Upper lobe of left lung (tissue), 6 donors: ENCODE data around the gene PTPRJ. TPM values are rescaled to one million over a fixed set of nuclear protein-coding genes. Genes with fewer than 3 reads are reported as not detected.

Experiments
- ATAC-seq, 2 donors: fragments of 200-7000 bp; cut with Tn5 transposase; one replicate each; pipeline ENCODE4 v1.9.1; 2022; ENCODE audit warnings: mild to moderate bottlenecking in 2 of 2, moderate library complexity in 2 of 2; ENCODE audit not compliant: low FRiP score in 2 of 2
- DNase-seq, 2 donors: peaks; one replicate each; pipeline ENCODE4 v3.0.0-alpha.2; 2019 to 2020
- H3K27ac ChIP-seq, 4 donors: fragments of 200-600 bp; sonication (generic); one replicate each; pipeline ENCODE4 v1.5.1; 2016 to 2019
- H3K27me3 ChIP-seq, 4 donors: fragments of 200-600 bp; sonication (generic); one replicate each; pipeline ENCODE4 v1.5.1; 2017 to 2019
- H3K36me3 ChIP-seq, 4 donors: fragments of 200-600 bp; sonication (generic); one replicate each; pipeline ENCODE4 v1.5.1; 2016 to 2019
- H3K4me1 ChIP-seq, 4 donors: fragments of 200-600 bp; sonication (generic); one replicate each; pipeline ENCODE4 v1.5.1; 2018 to 2019
- H3K4me3 ChIP-seq, 4 donors: fragments of 200-600 bp; sonication (generic); one replicate each; pipeline ENCODE4 v1.5.1; 2017 to 2019; ENCODE audit warnings: mild to moderate bottlenecking in 2 of 4, moderate library complexity in 1 of 4
- H3K9me3 ChIP-seq, 4 donors: fragments of 200-600 bp; sonication (generic); one replicate each; pipeline ENCODE4 v1.5.1; 2018 to 2019
- EP300 ChIP-seq, 4 donors: sonication (generic); formaldehyde crosslinking; IDR thresholded peaks; one replicate each; pipeline ENCODE4 v1.5.1; 2017; ENCODE audit warnings: antibody characterized with exemption in 4 of 4, control low read depth in 2 of 4
- POLR2A ChIP-seq, 4 donors: fragments of 450-650 bp; IDR thresholded peaks; one replicate each; pipeline ENCODE4 v1.5.1; 2016 to 2017; ENCODE audit warnings: antibody characterized with exemption in 4 of 4, mild to moderate bottlenecking in 2 of 4
- POLR2AphosphoS5 ChIP-seq, 2 donors: sonication (generic); formaldehyde crosslinking; IDR thresholded peaks; one replicate each; pipeline ENCODE4 v1.5.1; 2017; ENCODE audit warnings: antibody characterized with exemption in 2 of 2
- WGBS, 2 donors: methylation state at CpG; one replicate each; pipeline ENCODE4 v1.1.5; 2017 to 2018; 5-methylcytosine and 5-hydroxymethylcytosine counted together
- total RNA-seq, 6 donors: library from RNA; depleted of rRNA in 4 of 6; stranded (reverse); fragments of >200 nt in 4 of 6; gene quantifications; one replicate each; pipeline versions ENCODE4 v1.1.0 to v1.2.1, GENCODE V29; 2016 to 2021
- TF ChIP-seq, protein P1 (sequence below), 6 experiments: fragments of 450-650 bp in 4 of 6; fragments of 200-600 bp in 2 of 6; sonication (generic) in 2 of 6; IDR thresholded peaks; one replicate each; pipeline ENCODE4 v1.5.1; 2016 to 2019; ENCODE audit warnings: antibody characterized with exemption in 6 of 6
- donor health status: DM: no; HTN: no; CAD: no; lungs with moderate emphysema.
- donor health status: DM: no; HTN: yes; CAD: no; lungs with severe emphysema.

The PTPRJ gene
- total RNA-seq, 6 donors from 2014 or later: 17.9 to 50.4 (median 32.9) TPM

GRCh38 chr11:47986742-47987141, 6.4 kb downstream of the PTPRJ start:
- no peaks in the 10 kb centered on the region for H3K9me3 ChIP-seq
- ATAC-seq (no peak), DNase-seq (no peak)
- no peaks in the 10 kb centered on the region for H3K27me3 ChIP-seq
- H3K27ac ChIP-seq: no peak overlapping the region
- H3K4me3 ChIP-seq: no peak overlapping the region
- TF ChIP-seq POLR2AphosphoS5 (IDR thresholded peaks at IDR 0.05) (no peak), POLR2A (IDR thresholded peaks at IDR 0.05) (no peak), EP300 (IDR thresholded peaks at IDR 0.05) (no peak)
- TF ChIP-seq, protein P1, sequence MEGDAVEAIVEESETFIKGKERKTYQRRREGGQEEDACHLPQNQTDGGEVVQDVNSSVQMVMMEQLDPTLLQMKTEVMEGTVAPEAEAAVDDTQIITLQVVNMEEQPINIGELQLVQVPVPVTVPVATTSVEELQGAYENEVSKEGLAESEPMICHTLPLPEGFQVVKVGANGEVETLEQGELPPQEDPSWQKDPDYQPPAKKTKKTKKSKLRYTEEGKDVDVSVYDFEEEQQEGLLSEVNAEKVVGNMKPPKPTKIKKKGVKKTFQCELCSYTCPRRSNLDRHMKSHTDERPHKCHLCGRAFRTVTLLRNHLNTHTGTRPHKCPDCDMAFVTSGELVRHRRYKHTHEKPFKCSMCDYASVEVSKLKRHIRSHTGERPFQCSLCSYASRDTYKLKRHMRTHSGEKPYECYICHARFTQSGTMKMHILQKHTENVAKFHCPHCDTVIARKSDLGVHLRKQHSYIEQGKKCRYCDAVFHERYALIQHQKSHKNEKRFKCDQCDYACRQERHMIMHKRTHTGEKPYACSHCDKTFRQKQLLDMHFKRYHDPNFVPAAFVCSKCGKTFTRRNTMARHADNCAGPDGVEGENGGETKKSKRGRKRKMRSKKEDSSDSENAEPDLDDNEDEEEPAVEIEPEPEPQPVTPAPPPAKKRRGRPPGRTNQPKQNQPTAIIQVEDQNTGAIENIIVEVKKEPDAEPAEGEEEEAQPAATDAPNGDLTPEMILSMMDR (IDR thresholded peaks at IDR 0.05): no peak
- H3K4me1 ChIP-seq: peaks cover 30 to 58% (median 45%) of the 10 kb centered on the region in 4 donors
- WGBS, 2 donors: 94 to 100% methylated on average over 1 of the region's 1 CpG
- H3K36me3 ChIP-seq: no peaks in the 10 kb centered on the region

DNA sequence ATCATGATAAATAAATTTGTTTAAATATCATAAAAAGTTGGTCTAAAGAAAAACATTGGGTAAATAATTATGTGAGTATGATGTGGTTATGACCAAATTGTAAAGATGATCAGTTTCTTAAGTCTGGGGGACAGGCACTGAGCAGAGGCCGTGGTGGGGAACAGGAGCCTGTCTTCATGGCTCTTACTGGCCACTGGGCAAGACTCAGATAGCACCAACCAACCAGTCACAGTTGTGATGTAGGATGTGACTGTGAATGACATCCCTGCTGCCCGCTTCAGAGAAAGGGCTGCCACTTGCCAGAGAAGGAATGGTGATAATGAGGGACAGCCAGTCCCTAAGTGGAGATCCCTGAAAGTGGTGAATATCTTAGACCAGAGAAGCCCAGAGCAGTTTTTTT, 7.0 kb downstream of the PTPRJ start:
- no peak for ATAC-seq
- Histone ChIP-seq H3K36me3 (no peaks in the 10 kb centered on the region), H3K4me3 (no peak overlapping the region), H3K27ac (peak overlapping the region in 3 of 4 donors; percentile 13 to 58 (median 52)), H3K27me3 (no peaks in the 10 kb centered on the region), H3K9me3 (no peaks in the 10 kb centered on the region), H3K4me1 (peaks cover 24 to 58% (median 43%) of the 10 kb centered on the region in 4 donors)
- no peak for DNase-seq
- TF ChIP-seq POLR2A (IDR thresholded peaks at IDR 0.05): no peak
- TF ChIP-seq, protein P1 (IDR thresholded peaks at IDR 0.05): no peak
- no peak for TF ChIP-seq EP300 (IDR thresholded peaks at IDR 0.05)
- no peak for TF ChIP-seq POLR2AphosphoS5 (IDR thresholded peaks at IDR 0.05)
- 65 to 86% methylated on average over 1 to 2 of the region's 2 CpGs for WGBS, 2 donors

DNA sequence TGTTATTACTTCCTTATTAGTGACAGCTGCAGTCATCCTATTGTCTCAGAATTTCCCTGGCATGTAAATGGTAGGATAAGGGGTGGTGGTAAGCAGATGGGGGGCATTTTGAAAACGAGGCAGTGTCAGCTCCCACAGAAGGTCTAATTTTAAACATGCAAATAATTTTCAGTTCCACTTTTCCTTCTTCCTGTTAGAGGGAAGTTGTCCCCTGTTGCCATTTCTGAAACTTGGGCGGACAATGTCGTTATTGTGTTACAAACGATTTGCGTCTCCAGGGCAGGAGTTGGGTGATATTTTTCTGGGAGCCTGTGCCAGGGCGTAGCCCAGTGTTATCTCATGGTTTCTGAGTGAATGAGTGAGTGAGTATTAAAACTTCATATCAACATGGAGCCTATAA, 7.4 kb downstream of the PTPRJ start:
- ATAC-seq (peak in 1 of 2 donors; percentile 58), DNase-seq (no peak)
- Histone ChIP-seq H3K27ac (peak overlapping the region; percentile 13 to 58 (median 38)), H3K27me3 (no peaks in the 10 kb centered on the region), H3K4me3 (no peak overlapping the region), H3K9me3 (no peaks in the 10 kb centered on the region), H3K4me1 (peaks cover 24 to 54% (median 43%) of the 10 kb centered on the region in 4 donors), H3K36me3 (no peaks in the 10 kb centered on the region)
- no peak for TF ChIP-seq EP300 (IDR thresholded peaks at IDR 0.05)
- TF ChIP-seq, protein P1 (IDR thresholded peaks at IDR 0.05): no peak
- WGBS, 2 donors: 49 to 54% methylated on average over 6 of the region's 6 CpGs

DNA sequence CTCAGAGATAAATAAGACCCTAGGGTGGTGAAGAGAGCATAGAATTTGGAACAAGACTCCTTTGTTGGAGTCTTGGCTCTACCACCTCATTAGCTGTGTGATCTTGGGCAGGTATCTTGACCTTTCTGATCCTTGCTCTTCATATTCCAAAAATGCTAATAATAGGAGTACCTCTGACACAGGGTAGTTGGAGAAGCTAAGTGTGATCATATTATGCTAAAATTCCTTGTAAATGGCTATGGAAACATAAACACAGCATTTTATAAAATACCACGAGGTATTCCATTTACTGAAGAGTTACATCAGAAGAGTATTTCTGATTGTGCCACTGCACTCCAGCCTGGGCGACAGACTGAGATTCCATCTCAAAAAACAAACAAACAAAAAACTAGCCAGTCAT, 9.4 kb downstream of the PTPRJ start:
- WGBS, 2 donors: 66 to 73% methylated on average over 2 of the region's 2 CpGs
- Histone ChIP-seq H3K27me3 (no peaks in the 10 kb centered on the region), H3K36me3 (no peaks in the 10 kb centered on the region), H3K4me1 (peaks cover 29 to 51% (median 35%) of the 10 kb centered on the region in 4 donors), H3K9me3 (no peaks in the 10 kb centered on the region), H3K27ac (no peak overlapping the region), H3K4me3 (no peak overlapping the region)
- ATAC-seq: no peak
- TF ChIP-seq POLR2A (IDR thresholded peaks at IDR 0.05) (no peak), EP300 (IDR thresholded peaks at IDR 0.05) (no peak), POLR2AphosphoS5 (IDR thresholded peaks at IDR 0.05) (no peak)
- TF ChIP-seq, protein P1 (IDR thresholded peaks at IDR 0.05): no peak
- DNase-seq: no peak

DNA sequence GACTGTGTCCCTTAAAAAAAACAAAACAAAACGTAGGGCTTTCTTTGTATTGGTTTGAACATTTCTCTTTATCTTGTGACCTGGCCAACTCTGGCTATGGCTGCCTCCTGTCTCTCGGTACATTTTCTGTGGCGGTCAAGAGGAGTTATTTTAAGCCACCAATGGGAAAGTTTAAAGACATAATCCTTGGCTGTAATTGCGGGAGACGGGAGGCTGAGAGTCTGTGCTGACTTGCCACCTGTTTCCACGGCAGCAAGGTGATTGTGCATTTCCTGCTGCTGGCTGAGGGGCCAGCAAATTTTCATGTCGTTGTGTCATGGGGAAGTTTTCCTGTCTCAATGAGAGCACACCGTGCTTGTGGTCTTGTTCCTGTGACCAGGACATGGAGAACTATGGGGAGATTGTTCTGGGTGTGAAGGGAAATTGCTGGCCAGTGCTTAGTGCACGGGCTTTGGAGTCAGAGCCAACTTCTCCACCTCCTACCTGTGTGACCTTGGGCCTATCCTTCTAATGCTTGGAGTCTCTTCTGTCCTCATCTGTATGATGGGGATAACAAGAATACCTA, 11.0 kb downstream of the PTPRJ start:
- Histone ChIP-seq H3K27ac (peak overlapping the region; percentile 71 to 78 (median 74)), H3K9me3 (no peaks in the 10 kb centered on the region), H3K27me3 (no peaks in the 10 kb centered on the region), H3K4me3 (no peak overlapping the region), H3K36me3 (no peaks in the 10 kb centered on the region), H3K4me1 (peaks cover 25 to 46% (median 32%) of the 10 kb centered on the region in 4 donors)
- DNase-seq (peak in 1 of 2 donors; percentile 84), ATAC-seq (peak; percentile 46 to 82)
- 31 to 33% methylated on average over 9 of the region's 9 CpGs for WGBS, 2 donors
- TF ChIP-seq POLR2A (IDR thresholded peaks at IDR 0.05): peak in 1 of 4 donors; percentile 7
- TF ChIP-seq, protein P1 (IDR thresholded peaks at IDR 0.05): no peak
- peak in 1 of 4 donors; percentile 54 for TF ChIP-seq EP300 (IDR thresholded peaks at IDR 0.05)
- TF ChIP-seq POLR2AphosphoS5 (IDR thresholded peaks at IDR 0.05): peak in 1 of 2 donors; percentile 68
